Vagina (tissue), 2 donors: Measurements from ENCODE around the gene ELMO1. TPM values are rescaled to one million over a fixed set of nuclear protein-coding genes. Genes with fewer than 3 reads are reported as not detected.
A peak's percentile ranks its signal among the peaks of the same experiment; 100 is the strongest.

ENCODE experiments used
- DNase-seq, 2 donors: peaks; one replicate each; pipeline ENCODE4 v3.0.0-alpha.2; 2017; ENCODE audit errors: extremely low spot score in 2 of 2
- H3K27ac ChIP-seq: fragments of 200-600 bp; sonication (generic); one replicate; pipeline ENCODE4 v1.5.1; 2019
- H3K27me3 ChIP-seq: fragments of 200-600 bp; sonication (generic); one replicate; pipeline ENCODE4 v1.5.1; 2019
- H3K36me3 ChIP-seq, 2 donors: fragments of 200-600 bp; sonication (generic); one replicate each; pipeline ENCODE4 v1.5.1; 2017 to 2019
- H3K4me1 ChIP-seq: fragments of 200-600 bp; sonication (generic); one replicate; pipeline ENCODE4 v1.5.1; 2019
- H3K4me3 ChIP-seq, 2 donors: fragments of 200-600 bp; sonication (generic); 1 replicate in 1 of 2; 2 replicates in 1 of 2; pipeline ENCODE4 v1.5.1; 2016 to 2019
- H3K9me3 ChIP-seq: fragments of 200-600 bp; sonication (generic); one replicate; pipeline ENCODE4 v1.5.1; 2019
- POLR2A ChIP-seq, 2 donors: fragments of 450-650 bp; IDR thresholded peaks; one replicate each; pipeline ENCODE4 v1.6.1; 2017; ENCODE audit warnings: antibody characterized with exemption in 2 of 2, mild to moderate bottlenecking in 2 of 2, moderate library complexity in 2 of 2
- POLR2AphosphoS5 ChIP-seq, 2 donors: sonication (generic); formaldehyde crosslinking; IDR thresholded peaks; one replicate each; pipeline ENCODE4 v1.9.0; 2017; ENCODE audit warnings: antibody characterized with exemption in 2 of 2, mild to moderate bottlenecking in 2 of 2, low read depth in 1 of 2; ENCODE audit not compliant: insufficient read depth in 1 of 2
- intact Hi-C: fragments of 100-400 bp; cut with DNase I; formaldehyde crosslinking; loops from one replicate; pipeline ENCODE4 v1.15.1; 2023
- total RNA-seq: library from RNA; depleted of rRNA; stranded (reverse); fragments of >200 nt; gene quantifications from one replicate; pipeline ENCODE4 v1.2.3, GENCODE V29; 2016
- TF ChIP-seq, protein P1 (sequence below), 3 experiments: fragments of 450-650 bp in 2 of 3; fragments of 200-600 bp in 1 of 3; sonication (generic) in 1 of 3; IDR thresholded peaks; one replicate each; pipeline ENCODE4 v1.5.1; 2017 to 2019; ENCODE audit warnings: antibody characterized with exemption in 3 of 3, mild to moderate bottlenecking in 2 of 3, moderate library complexity in 2 of 3

Gene ELMO1
- total RNA-seq, 1 donor from 2014 or later = 74.4 TPM

DNA sequence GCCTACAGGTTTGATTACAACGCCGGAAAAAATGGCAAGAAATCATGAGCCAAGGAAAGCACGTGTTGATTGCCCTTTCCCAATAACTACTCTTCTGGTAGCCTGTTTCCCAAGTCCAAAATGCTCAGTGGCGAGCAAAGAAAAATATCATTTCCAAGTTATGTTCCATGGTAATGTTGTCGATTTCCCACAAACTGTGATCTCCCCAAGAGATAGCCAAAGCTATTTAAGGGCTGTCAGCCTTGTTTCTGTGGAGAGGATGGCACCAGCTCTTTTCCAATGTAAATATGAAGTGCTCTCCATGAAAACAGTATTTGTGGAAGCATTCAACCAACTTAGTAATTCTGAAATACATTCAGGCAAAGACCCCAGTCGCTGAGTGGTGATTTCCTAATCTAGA, 491.9 kb downstream of the ELMO1 start:
- DNase-seq = no peak
- intact Hi-C loops = no loop called here
- no peaks in the 10 kb centered on the region for H3K27me3 ChIP-seq
- no peak overlapping the region for H3K4me3 ChIP-seq
- no peaks in the 10 kb centered on the region for H3K9me3 ChIP-seq
- no peaks in the 10 kb centered on the region for H3K4me1 ChIP-seq
- H3K27ac ChIP-seq = no peak overlapping the region
- TF ChIP-seq POLR2A (IDR thresholded peaks at IDR 0.05) (no peak), POLR2AphosphoS5 (IDR thresholded peaks at IDR 0.05; ENCODE audit: insufficient read depth in 1 of 2, low read depth in 1 of 2) (no peak)
- TF ChIP-seq, protein P1, sequence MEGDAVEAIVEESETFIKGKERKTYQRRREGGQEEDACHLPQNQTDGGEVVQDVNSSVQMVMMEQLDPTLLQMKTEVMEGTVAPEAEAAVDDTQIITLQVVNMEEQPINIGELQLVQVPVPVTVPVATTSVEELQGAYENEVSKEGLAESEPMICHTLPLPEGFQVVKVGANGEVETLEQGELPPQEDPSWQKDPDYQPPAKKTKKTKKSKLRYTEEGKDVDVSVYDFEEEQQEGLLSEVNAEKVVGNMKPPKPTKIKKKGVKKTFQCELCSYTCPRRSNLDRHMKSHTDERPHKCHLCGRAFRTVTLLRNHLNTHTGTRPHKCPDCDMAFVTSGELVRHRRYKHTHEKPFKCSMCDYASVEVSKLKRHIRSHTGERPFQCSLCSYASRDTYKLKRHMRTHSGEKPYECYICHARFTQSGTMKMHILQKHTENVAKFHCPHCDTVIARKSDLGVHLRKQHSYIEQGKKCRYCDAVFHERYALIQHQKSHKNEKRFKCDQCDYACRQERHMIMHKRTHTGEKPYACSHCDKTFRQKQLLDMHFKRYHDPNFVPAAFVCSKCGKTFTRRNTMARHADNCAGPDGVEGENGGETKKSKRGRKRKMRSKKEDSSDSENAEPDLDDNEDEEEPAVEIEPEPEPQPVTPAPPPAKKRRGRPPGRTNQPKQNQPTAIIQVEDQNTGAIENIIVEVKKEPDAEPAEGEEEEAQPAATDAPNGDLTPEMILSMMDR (IDR thresholded peaks at IDR 0.05) = no peak
- no peaks in the 10 kb centered on the region for H3K36me3 ChIP-seq

- H3K9me3 ChIP-seq = no peaks in the 10 kb centered on the region
- no peaks in the 10 kb centered on the region for H3K27me3 ChIP-seq
- intact Hi-C loops = no loop called here
- no peak overlapping the region for H3K4me3 ChIP-seq
- H3K27ac ChIP-seq = no peak overlapping the region
- no peak for TF ChIP-seq POLR2A (IDR thresholded peaks at IDR 0.05)
- TF ChIP-seq, protein P1 (IDR thresholded peaks at IDR 0.05) = no peak
- no peak for TF ChIP-seq POLR2AphosphoS5 (IDR thresholded peaks at IDR 0.05; ENCODE audit: insufficient read depth in 1 of 2, low read depth in 1 of 2)
- DNase-seq = no peak
- H3K36me3 ChIP-seq = no peaks in the 10 kb centered on the region
- peaks cover 4% of the 10 kb centered on the region for H3K4me1 ChIP-seq
These were observed 493.1 kb downstream of the ELMO1 start for GRCh38 chr7:36955456-36956129.

DNA sequence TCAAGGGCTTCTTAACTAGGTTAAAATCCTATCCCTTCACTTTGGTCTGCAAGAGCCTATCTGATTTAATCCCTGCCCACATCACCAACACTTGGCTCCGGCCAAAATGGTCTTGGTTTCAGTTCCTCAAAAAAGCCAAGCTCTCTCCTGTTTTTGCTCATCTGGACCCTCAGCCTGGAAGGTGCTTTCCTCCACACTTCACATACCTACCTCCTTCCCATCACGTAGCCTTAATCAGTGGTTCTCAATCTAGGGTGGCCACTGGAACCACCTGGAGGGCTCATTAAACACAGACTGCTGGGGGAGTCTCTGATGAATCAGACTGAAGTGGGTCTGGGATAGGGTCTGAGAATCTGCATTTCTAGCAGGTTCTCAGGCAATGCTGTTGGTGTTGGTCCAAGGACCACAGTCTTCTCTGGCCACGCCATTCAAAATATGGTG, 497.4 kb downstream of the ELMO1 start:
- H3K27me3 ChIP-seq = no peaks in the 10 kb centered on the region
- TF ChIP-seq POLR2AphosphoS5 (IDR thresholded peaks at IDR 0.05; ENCODE audit: insufficient read depth in 1 of 2, low read depth in 1 of 2) = no peak
- TF ChIP-seq, protein P1 (IDR thresholded peaks at IDR 0.05) = no peak
- no peak for TF ChIP-seq POLR2A (IDR thresholded peaks at IDR 0.05)
- no peak overlapping the region for H3K27ac ChIP-seq
- H3K9me3 ChIP-seq = no peaks in the 10 kb centered on the region
- no peaks in the 10 kb centered on the region for H3K36me3 ChIP-seq
- peaks cover 18% of the 10 kb centered on the region for H3K4me1 ChIP-seq
- intact Hi-C loops = no loop called here
- DNase-seq = no peak
- H3K4me3 ChIP-seq = no peak overlapping the region

- H3K4me3 ChIP-seq = no peak overlapping the region
- no peak for DNase-seq
- H3K9me3 ChIP-seq = no peaks in the 10 kb centered on the region
- peak in 1 of 2 donors; percentile 20 for TF ChIP-seq POLR2AphosphoS5 (IDR thresholded peaks at IDR 0.05; ENCODE audit: insufficient read depth in 1 of 2, low read depth in 1 of 2)
- TF ChIP-seq POLR2A (IDR thresholded peaks at IDR 0.05) = no peak
- TF ChIP-seq, protein P1 (IDR thresholded peaks at IDR 0.05) = no peak
- intact Hi-C loops = no loop called here
- peaks cover 19% of the 10 kb centered on the region for H3K4me1 ChIP-seq
- no peak overlapping the region for H3K27ac ChIP-seq
- no peaks in the 10 kb centered on the region for H3K27me3 ChIP-seq
- no peaks in the 10 kb centered on the region for H3K36me3 ChIP-seq
These were observed 498.7 kb downstream of the ELMO1 start for GRCh38 chr7:36949711-36950600.

GRCh38 chr7:36946401-36946739, 502.3 kb downstream of the ELMO1 start:
- Histone ChIP-seq H3K4me1 (peaks cover 35% of the 10 kb centered on the region), H3K27me3 (no peaks in the 10 kb centered on the region), H3K27ac (no peak overlapping the region), H3K36me3 (no peaks in the 10 kb centered on the region), H3K9me3 (no peaks in the 10 kb centered on the region), H3K4me3 (no peak overlapping the region)
- DNase-seq = no peak
- no peak for TF ChIP-seq POLR2A (IDR thresholded peaks at IDR 0.05)
- TF ChIP-seq, protein P1 (IDR thresholded peaks at IDR 0.05) = no peak
- TF ChIP-seq POLR2AphosphoS5 (IDR thresholded peaks at IDR 0.05; ENCODE audit: insufficient read depth in 1 of 2, low read depth in 1 of 2) = no peak
- intact Hi-C loops = no loop called here
